ENCODE data around the gene HSBP1. TPM values are rescaled to one million over a fixed set of nuclear protein-coding genes. Genes with fewer than 3 reads are reported as not detected.
A peak's percentile ranks its signal among the peaks of the same experiment; 100 is the strongest.

Gene HSBP1
- total and polyA plus RNA-seq, 8 donors = 8.5 to 60.5 (median 35.2) TPM

GRCh38 chr16:83817022-83817421 lies 9.2 kb downstream of the HSBP1 start:
- Histone ChIP-seq H3K4me3 (no peak overlapping the region), H3K27me3 (no peaks in the 10 kb centered on the region), H3K4me1 (peaks cover 0 to 21% (median 15%) of the 10 kb centered on the region in 4 donors), H3K27ac (no peak overlapping the region), H3K36me3 (peaks cover 0 to 15% (median 13%) of the 10 kb centered on the region in 4 donors), H3K9me3 (no peaks in the 10 kb centered on the region)
- DNase-seq = no peak
- intact Hi-C loops (cut with DNase I; ENCODE audit: low total_unique reads) = no loop called here
- no peak for TF ChIP-seq POLR2AphosphoS5 (IDR thresholded peaks at IDR 0.05)
- TF ChIP-seq EP300 (IDR thresholded peaks at IDR 0.05) = no peak
- no peak for TF ChIP-seq POLR2A (IDR thresholded peaks at IDR 0.05)
- TF ChIP-seq CTCF (IDR thresholded peaks at IDR 0.05) = no peak
- 89 to 93% (median 90%) methylated on average over 12 of the region's 12 CpGs for WGBS, 5 donors

- H3K4me3 ChIP-seq = no peak overlapping the region
- DNase-seq = no peak
- WGBS, 5 donors = 80 to 92% (median 84%) methylated on average over 5 of the region's 5 CpGs
- no peak overlapping the region for H3K27ac ChIP-seq
- intact Hi-C loops (cut with DNase I; ENCODE audit: low total_unique reads) = no loop called here
- peaks cover 0 to 2% (median under 1%) of the 10 kb centered on the region in 4 donors for H3K36me3 ChIP-seq
- TF ChIP-seq CTCF (IDR thresholded peaks at IDR 0.05) = no peak
- no peak for TF ChIP-seq POLR2AphosphoS5 (IDR thresholded peaks at IDR 0.05)
- no peak for TF ChIP-seq EP300 (IDR thresholded peaks at IDR 0.05)
- no peak for TF ChIP-seq POLR2A (IDR thresholded peaks at IDR 0.05)
- no peaks in the 10 kb centered on the region for H3K27me3 ChIP-seq
- no peaks in the 10 kb centered on the region for H3K9me3 ChIP-seq
- H3K4me1 ChIP-seq = peaks cover 0 to 18% (median 13%) of the 10 kb centered on the region in 4 donors
Measured at GRCh38 chr16:83818276-83818675, 10.5 kb downstream of the HSBP1 start.

- no peaks in the 10 kb centered on the region for H3K9me3 ChIP-seq
- WGBS, 5 donors = 52 to 78% (median 60%) methylated on average over 8 of the region's 8 CpGs
Measured at GRCh38 chr16:83819361-83819760, 11.6 kb downstream of the HSBP1 start.

GRCh38 chr16:83826146-83826913 lies 18.6 kb downstream of the HSBP1 start:
- TF ChIP-seq POLR2A (IDR thresholded peaks at IDR 0.05) (no peak), EP300 (IDR thresholded peaks at IDR 0.05) (no peak), POLR2AphosphoS5 (IDR thresholded peaks at IDR 0.05) (peak in 2 of 3 donors; percentile 7 to 71), CTCF (IDR thresholded peaks at IDR 0.05) (peak in 5 of 7 experiments; percentile 88 to 94 (median 91))
- H3K9me3 ChIP-seq = no peaks in the 10 kb centered on the region
- 33 to 36% (median 34%) methylated on average over 21 of the region's 21 CpGs for WGBS, 5 donors
- no peak overlapping the region for H3K27ac ChIP-seq
- peaks cover 0 to 11% (median 8%) of the 10 kb centered on the region in 4 donors for H3K4me1 ChIP-seq
- DNase-seq = peak; percentile 91 to 93
- intact Hi-C loops (cut with DNase I; ENCODE audit: low total_unique reads) = no loop called here
- no peaks in the 10 kb centered on the region for H3K36me3 ChIP-seq
- no peaks in the 10 kb centered on the region for H3K27me3 ChIP-seq
- H3K4me3 ChIP-seq = no peak overlapping the region

More at GRCh38 chr16:83819361-83819760, 11.6 kb downstream of the HSBP1 start:
- Histone ChIP-seq H3K4me3 (no peak overlapping the region), H3K36me3 (no peaks in the 10 kb centered on the region), H3K27ac (no peak overlapping the region), H3K27me3 (no peaks in the 10 kb centered on the region), H3K4me1 (peaks cover 0 to 7% (median 4%) of the 10 kb centered on the region in 4 donors)
- intact Hi-C loops (cut with DNase I; ENCODE audit: low total_unique reads) = no loop called here
- TF ChIP-seq POLR2AphosphoS5 (IDR thresholded peaks at IDR 0.05) (no peak), POLR2A (IDR thresholded peaks at IDR 0.05) (no peak), EP300 (IDR thresholded peaks at IDR 0.05) (no peak)
- DNase-seq = no peak

Data from stomach (tissue), 9 donors.